ENCODE measurements around the gene KRT76.

Gene KRT76

GRCh38 chr12:52728374-52728773 lies 48.8 kb downstream of the KRT76 start:
- FAIRE-seq: no peak

GRCh38 chr12:52727037-52727436 lies 50.1 kb downstream of the KRT76 start:
- FAIRE-seq: no peak

GRCh38 chr12:52726451-52726850 lies 50.7 kb downstream of the KRT76 start:
- no peak for FAIRE-seq

GRCh38 chr12:52724384-52724783 lies 52.8 kb downstream of the KRT76 start:
- FAIRE-seq: no peak

GRCh38 chr12:52722680-52723079 lies 54.5 kb downstream of the KRT76 start:
- no peak for FAIRE-seq

- no peak for FAIRE-seq
Measured at GRCh38 chr12:52721838-52722470, 55.2 kb downstream of the KRT76 start.

- no peak for FAIRE-seq
Measured at GRCh38 chr12:52720365-52720886, 56.7 kb downstream of the KRT76 start.
